ENCODE data around the gene DCAF16.

DNA sequence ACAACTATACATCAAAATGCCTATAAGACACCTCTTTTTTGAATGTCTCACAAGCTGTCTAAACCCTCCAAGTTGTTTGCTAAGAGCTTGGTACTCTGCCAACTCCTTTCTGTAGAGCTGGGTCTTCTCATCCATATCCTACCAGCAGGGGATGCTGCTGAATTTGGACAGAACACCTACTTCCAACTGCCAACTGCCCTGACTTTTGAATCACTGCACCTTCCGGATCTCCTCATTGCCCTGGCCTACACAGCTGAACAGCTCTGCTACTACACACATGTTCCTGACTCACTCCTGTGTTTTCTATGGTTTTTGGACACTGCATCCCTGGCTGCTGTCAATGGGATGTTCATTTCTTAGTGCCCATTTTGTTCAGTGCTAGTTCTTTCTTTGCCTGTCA lies 47.8 kb downstream of the DCAF16 start:
- TF ChIP-seq POLR2AphosphoS5 (IDR thresholded peaks at IDR 0.05) = no peak
- TF ChIP-seq, protein P1, sequence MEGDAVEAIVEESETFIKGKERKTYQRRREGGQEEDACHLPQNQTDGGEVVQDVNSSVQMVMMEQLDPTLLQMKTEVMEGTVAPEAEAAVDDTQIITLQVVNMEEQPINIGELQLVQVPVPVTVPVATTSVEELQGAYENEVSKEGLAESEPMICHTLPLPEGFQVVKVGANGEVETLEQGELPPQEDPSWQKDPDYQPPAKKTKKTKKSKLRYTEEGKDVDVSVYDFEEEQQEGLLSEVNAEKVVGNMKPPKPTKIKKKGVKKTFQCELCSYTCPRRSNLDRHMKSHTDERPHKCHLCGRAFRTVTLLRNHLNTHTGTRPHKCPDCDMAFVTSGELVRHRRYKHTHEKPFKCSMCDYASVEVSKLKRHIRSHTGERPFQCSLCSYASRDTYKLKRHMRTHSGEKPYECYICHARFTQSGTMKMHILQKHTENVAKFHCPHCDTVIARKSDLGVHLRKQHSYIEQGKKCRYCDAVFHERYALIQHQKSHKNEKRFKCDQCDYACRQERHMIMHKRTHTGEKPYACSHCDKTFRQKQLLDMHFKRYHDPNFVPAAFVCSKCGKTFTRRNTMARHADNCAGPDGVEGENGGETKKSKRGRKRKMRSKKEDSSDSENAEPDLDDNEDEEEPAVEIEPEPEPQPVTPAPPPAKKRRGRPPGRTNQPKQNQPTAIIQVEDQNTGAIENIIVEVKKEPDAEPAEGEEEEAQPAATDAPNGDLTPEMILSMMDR (IDR thresholded peaks at IDR 0.05) = no peak
- no peak for TF ChIP-seq POLR2A (IDR thresholded peaks at IDR 0.05; ENCODE audit: low read depth)
- TF ChIP-seq EP300 (IDR thresholded peaks at IDR 0.05) = no peak

Data from esophagus muscularis mucosa (tissue), 4 donors.